GM18861 (cell line): ENCODE results near the gene MUC4.
"Not testable (repeated sequence)": the region's sequence is repeated elsewhere in the genome, so short reads cannot be mapped to it uniquely, and the experiment has no call there.

Experiments
- ATAC-seq: cut with Tn5 transposase; IDR thresholded peaks from one replicate; pipeline ENCODE4 v1.9.1; 2021; ENCODE audit not compliant: unreplicated experiment

Gene MUC4

DNA sequence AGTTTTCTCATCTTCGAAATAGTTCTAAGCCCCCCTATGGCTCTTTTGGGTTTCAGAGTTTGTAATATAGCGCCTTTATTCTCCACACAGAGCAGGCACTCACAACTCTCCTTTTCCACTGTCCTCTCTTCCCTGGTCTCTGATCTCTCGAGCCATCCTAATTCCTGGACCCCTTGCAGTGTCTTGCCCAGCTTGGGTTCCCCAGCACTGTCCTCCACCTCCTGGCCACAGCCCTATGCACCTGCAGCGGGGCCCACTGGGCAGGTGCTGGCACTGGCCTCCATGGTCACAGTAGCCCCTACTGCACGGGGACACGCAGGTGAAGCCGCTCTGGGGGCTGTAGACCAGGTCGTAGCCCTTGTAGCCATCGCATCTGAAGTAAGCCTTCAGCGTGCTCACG is 63.1 kb downstream of the MUC4 start:
- ATAC-seq: no peak

DNA sequence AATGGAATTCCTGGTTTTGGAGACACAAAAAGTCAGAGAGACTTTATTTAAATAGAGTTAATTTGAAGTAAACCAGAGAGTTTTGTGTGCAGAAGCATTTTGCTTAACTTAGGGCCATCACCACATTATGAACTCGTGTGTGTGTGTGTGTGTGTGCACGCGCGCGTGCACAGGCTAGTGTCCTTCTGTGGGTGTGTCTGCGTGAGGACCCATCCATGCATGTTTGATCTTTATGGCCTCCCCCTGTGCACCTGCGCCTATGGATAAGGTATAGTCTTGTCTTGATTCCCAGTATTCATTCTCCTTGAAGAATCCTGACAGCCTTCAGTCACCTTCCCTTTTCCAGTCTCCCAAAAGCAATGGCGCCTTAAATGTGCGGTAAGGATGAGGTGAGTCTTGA is 65.0 kb downstream of the MUC4 start:
- ATAC-seq: no peak

GRCh38 chr3:195746346-195746745 is 65.4 kb downstream of the MUC4 start:
- no peak for ATAC-seq

DNA sequence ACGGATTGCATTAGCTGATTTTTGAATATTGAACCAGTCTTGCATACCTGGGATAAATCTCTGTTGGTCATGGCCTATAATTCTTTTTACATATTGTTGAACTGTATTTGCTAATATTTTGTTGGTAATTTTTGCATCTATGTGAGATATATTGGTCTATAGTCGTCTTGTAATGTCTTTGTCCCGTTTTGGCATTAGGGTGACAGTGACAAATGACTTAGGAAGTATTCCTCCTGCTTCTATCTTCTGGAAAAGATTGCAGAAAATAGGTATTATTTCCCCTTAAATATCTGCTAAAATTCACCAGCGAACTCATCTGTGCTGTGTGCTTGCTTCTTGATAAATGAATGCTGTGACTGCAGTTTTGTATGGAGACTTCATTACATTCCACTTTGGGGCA is 67.3 kb downstream of the MUC4 start:
- ATAC-seq: no peak

DNA sequence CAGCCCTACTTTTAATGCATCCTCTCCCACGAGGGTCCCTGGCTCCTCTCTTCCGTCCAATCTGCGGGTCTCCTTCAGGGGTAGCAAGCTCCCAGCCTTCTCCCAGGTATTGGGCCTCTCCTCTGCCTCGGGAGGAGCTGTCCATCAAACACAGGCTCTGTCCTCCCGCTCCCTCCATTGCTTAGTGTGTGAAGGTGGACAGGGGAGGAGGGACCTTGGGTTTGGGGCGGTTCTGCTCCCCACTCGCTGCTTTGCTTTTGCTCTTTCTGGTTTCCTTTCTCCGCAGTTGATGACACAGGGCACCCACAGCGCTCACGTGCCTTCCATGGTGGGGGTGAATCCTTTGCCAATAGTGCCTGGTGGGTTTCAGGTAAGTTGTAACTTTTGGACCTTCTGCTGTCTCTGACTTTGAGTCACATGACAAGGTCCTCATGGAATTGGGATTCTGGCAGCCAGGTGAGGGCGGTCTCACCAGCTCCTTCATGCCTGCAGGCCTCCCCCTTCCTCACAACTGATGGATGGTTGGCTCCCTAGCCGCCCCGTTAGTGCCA is 72.1 kb downstream of the MUC4 start:
- no peak for ATAC-seq

DNA sequence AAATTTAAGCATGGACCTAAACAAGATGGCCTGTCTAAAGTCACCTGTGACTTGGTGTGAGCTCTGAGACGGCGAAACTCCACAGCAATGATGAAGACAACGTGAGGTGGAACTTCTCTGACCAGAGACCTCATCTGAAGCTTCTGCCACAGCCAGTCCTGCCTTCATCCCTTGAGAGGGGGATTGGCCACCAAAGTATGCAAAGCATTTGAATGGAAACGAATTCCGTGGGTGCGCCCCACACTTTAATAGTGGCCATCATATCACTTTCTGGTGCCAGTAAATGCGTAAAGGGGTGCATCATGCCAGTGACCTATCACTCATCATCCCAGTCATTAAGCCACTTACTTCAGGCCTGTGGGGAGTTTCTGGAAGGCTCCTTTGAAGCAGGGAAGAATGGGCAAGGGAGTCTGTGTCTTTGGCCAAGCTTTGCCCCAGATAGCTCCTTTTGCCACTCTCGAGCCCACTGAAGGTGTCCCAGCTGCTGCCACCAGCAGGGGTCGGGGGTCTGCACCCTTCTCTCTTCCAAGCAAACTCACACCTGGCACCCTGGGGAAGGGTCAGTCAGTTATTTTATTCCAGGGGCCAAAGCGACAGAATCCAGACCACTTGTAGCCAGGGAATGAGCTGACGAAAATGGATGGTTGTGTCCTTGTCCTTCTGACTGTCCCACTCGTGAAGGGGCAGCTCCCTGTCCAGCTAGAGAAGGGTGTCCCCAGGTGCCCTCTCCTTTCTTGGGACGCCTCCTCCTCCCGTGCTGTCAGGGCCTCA is 73.3 kb downstream of the MUC4 start:
- no peak for ATAC-seq

- ATAC-seq: not testable (repeated sequence)
Measured at GRCh38 chr3:195737782-195738181, 73.9 kb downstream of the MUC4 start.

DNA sequence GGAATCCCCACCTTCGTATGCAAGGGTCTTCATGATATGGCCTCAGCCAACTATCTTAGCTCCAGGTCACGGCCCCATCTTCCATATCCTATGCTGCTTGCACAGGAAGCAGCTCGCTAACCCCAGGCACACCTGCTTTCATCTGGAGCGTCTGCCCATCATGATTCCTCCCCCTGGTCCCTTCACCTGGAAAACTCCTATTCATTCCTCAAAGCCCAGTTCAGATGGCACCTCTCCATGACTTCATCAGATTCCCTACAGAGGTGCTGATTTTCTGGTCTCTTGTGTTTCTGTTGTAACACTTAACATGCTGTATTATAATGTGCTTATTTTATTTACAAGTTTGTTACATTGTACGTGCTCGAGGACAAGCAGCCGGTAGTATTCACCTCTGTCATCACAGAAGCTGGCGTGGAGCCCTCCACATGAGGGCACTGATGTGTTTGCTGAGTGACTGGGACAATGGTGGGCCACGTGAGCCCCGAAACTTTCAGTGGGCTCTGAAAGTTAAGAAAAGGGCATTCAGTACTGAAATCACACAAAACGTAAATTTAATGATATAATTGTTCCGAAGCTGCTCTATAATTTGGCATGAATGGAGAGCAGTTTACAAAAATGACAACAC is 74.8 kb downstream of the MUC4 start:
- no peak for ATAC-seq

DNA sequence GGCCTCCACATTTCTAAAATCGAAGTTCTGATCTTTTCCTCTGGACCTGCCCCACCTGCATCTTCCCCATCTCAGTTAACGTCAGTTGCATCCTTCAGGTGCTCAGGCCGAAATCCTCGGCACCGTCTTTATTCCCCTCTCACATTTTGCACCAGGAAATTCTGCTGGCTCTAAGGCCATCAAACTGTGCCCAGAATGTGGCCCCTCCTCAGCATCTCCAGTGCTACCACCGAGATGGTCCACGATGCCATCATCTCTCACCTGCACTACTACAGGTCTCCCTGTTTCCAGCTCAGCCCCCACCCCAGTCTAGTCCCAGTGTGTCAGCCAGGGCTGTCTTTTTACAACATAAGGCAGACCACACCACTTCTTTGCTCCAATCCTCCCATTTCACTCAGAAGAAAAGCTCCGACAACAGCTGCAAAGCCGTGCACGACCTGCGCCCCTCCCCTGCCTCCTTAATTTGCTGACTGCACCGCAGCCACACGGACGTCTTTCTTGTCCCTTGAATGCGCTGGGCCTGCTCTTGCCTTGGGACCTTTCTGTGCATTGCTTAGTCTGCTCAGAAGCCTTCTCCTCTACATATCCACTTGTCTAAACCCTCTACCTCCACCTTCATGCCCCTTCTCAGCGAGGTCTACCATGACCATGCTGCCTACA is 76.6 kb downstream of the MUC4 start:
- no peak for ATAC-seq

GRCh38 chr3:195732940-195733339 is 78.8 kb downstream of the MUC4 start:
- ATAC-seq: no peak

- no peak for ATAC-seq
Measured at GRCh38 chr3:195731356-195731905, 80.3 kb downstream of the MUC4 start.

- no peak for ATAC-seq
Measured at GRCh38 chr3:195729476-195730251, 82.1 kb downstream of the MUC4 start.

DNA sequence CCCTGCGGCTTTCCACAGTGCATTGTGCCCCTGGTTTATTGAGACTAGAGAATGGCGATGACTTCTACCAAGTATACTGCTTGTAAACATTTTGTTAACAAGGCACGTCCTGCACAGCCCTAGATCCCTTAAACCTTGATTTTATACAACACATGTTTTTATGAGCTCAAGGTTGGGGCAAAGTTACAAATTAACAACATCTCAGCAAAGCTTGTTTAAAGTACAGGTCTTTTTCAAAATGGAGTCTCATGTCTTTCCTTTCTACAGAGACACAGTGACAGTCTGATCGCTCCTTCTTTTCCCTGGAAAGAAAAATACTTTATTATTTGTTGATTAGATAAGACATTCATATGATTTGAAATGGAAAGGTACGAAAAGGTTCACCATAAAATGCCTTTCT is 82.9 kb downstream of the MUC4 start:
- not testable (repeated sequence) for ATAC-seq

DNA sequence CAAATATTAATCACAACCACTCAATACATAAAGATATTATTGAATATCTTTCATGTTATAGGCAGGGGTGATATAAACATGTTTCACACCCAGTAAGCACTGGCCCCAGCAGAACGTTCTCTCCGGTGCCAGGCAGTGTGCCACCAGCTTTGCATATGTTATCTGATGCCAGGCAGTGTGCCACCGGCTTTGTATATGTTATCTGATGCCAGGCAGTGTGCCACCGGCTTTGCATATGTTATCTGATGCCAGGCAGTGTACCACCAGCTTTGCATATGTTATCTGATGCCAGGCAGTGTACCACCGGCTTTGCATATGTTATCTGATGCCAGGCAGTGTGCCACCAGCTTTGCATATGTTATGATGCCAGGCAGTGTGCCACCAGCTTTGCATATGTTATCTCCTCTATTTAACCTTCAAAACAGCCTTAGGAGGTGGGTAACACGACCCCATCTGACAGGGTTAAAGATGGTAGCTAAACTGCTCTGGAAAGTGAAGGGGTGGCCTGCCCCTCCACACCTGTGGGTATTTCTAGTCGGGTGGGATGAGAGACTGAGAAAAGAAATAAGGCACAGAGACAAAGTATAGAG is 84.0 kb downstream of the MUC4 start:
- no peak for ATAC-seq

- ATAC-seq: not testable (repeated sequence)
Measured at GRCh38 chr3:195725916-195726740, 85.6 kb downstream of the MUC4 start.

- ATAC-seq: not testable (repeated sequence)
Measured at GRCh38 chr3:195724363-195724762, 87.4 kb downstream of the MUC4 start.

GRCh38 chr3:195722996-195723345 is 88.8 kb downstream of the MUC4 start:
- ATAC-seq: not testable (repeated sequence)

GRCh38 chr3:195722139-195722995 is 89.4 kb downstream of the MUC4 start:
- ATAC-seq: not testable (repeated sequence)
